ENCODE results near the gene LENG8. TPM values are rescaled to one million over a fixed set of nuclear protein-coding genes. Genes with fewer than 3 reads are reported as not detected.

The LENG8 gene
- polyA plus RNA-seq, 1 donor from 2014 or later = 24.2 TPM

DNA sequence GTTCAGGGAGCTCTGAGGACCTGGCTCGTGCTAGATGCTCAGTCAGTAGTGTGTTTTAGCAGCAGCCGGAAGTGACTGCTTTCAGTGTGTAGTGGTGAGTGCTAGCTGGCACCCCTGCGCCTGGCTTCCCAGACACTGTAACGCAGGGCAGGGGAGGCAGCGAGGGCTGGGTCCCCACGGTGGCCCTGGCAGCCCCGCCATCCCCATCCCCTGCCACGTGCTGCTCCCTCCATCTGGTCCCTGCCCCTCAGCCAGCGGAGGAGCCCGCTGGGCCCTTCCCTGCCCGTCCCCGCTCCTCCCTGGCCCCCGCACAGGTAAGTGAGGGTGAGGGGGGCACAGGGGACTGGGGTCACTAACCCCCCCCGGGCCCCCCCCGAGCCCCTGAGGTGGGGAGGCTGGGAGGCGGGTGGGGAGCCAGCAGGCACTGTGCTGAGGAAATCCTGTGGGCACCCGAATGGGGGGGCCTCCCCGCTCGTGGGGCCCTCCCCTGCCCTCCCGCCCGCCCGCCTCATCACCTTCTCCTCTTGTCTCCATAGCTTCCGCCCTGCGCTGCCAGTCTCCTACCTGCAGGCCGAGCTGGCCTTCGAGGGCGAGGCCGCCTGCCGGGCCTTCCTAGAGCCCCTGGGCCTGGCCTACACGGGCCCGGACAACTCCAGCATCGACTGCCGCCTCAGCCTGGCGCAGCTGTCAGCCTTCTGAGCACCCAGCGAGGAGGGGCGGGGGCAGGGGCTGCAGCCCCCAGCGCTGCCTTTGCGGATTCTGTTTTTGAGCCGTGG lies 11.4 kb downstream of the LENG8 start:
- no peaks in the 10 kb centered on the region for H4K20me1 ChIP-seq (ENCODE audit: insufficient read depth)

DNA sequence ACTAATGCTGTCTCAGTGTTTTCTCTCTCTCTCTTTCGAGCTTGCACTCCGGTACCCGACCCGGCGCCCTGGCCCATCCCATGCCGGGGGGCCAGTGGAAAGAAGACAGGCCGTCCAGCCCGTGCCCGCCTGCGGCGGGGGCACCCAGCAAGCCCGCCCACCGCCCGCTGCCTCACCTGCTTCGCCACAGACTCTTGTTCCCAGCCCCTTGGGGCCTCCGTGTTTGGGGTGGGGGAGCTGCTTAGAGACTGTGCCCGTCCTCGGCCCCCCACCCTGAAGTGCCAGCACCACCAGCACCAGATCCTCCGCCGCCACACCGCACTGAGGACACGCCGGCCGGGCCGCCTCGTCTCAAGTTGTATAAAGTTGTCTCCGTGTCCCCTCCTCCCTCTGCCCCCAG lies 12.2 kb downstream of the LENG8 start:
- no peaks in the 10 kb centered on the region for H3K9me2 ChIP-seq (ENCODE audit: insufficient read depth, low read length)
- no peaks in the 10 kb centered on the region for H3K79me2 ChIP-seq (replicated peaks; ENCODE audit: insufficient read depth, low read length)
- no peak overlapping the region for H2AFZ ChIP-seq (ENCODE audit: low read depth, low read length)
- H3K4me3 ChIP-seq (ENCODE audit: low read length) = no peak overlapping the region
- no peaks in the 10 kb centered on the region for H3K9me3 ChIP-seq (ENCODE audit: low read length)
- no peaks in the 10 kb centered on the region for H4K20me1 ChIP-seq (ENCODE audit: insufficient read depth)
- no peaks in the 10 kb centered on the region for H3F3A ChIP-seq (ENCODE audit: insufficient read depth, low read length, poor library complexity, severe bottlenecking)
- peaks cover 11% of the 10 kb centered on the region for H3K27me3 ChIP-seq (ENCODE audit: insufficient read depth, low read depth, low read length)
- H3K9ac ChIP-seq (ENCODE audit: low read length) = no peak overlapping the region
- H3K4me2 ChIP-seq (ENCODE audit: low read length) = no peak overlapping the region
- H3K27ac ChIP-seq (ENCODE audit: low read length) = no peak overlapping the region
- no peak for TF ChIP-seq RAD21 (conservative IDR thresholded peaks at IDR 0.05)
- TF ChIP-seq, protein P1, sequence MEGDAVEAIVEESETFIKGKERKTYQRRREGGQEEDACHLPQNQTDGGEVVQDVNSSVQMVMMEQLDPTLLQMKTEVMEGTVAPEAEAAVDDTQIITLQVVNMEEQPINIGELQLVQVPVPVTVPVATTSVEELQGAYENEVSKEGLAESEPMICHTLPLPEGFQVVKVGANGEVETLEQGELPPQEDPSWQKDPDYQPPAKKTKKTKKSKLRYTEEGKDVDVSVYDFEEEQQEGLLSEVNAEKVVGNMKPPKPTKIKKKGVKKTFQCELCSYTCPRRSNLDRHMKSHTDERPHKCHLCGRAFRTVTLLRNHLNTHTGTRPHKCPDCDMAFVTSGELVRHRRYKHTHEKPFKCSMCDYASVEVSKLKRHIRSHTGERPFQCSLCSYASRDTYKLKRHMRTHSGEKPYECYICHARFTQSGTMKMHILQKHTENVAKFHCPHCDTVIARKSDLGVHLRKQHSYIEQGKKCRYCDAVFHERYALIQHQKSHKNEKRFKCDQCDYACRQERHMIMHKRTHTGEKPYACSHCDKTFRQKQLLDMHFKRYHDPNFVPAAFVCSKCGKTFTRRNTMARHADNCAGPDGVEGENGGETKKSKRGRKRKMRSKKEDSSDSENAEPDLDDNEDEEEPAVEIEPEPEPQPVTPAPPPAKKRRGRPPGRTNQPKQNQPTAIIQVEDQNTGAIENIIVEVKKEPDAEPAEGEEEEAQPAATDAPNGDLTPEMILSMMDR (IDR thresholded peaks at IDR 0.05; ENCODE audit: poor library complexity, severe bottlenecking) = no peak
- TF ChIP-seq, protein P2, sequence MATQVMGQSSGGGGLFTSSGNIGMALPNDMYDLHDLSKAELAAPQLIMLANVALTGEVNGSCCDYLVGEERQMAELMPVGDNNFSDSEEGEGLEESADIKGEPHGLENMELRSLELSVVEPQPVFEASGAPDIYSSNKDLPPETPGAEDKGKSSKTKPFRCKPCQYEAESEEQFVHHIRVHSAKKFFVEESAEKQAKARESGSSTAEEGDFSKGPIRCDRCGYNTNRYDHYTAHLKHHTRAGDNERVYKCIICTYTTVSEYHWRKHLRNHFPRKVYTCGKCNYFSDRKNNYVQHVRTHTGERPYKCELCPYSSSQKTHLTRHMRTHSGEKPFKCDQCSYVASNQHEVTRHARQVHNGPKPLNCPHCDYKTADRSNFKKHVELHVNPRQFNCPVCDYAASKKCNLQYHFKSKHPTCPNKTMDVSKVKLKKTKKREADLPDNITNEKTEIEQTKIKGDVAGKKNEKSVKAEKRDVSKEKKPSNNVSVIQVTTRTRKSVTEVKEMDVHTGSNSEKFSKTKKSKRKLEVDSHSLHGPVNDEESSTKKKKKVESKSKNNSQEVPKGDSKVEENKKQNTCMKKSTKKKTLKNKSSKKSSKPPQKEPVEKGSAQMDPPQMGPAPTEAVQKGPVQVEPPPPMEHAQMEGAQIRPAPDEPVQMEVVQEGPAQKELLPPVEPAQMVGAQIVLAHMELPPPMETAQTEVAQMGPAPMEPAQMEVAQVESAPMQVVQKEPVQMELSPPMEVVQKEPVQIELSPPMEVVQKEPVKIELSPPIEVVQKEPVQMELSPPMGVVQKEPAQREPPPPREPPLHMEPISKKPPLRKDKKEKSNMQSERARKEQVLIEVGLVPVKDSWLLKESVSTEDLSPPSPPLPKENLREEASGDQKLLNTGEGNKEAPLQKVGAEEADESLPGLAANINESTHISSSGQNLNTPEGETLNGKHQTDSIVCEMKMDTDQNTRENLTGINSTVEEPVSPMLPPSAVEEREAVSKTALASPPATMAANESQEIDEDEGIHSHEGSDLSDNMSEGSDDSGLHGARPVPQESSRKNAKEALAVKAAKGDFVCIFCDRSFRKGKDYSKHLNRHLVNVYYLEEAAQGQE (IDR thresholded peaks at IDR 0.05; ENCODE audit: borderline replicate concordance) = no peak
- no peak for TF ChIP-seq TAF1 (IDR thresholded peaks at IDR 0.05; ENCODE audit: low read depth)
- TF ChIP-seq EP300 (conservative IDR thresholded peaks at IDR 0.05; ENCODE audit: poor library complexity, severe bottlenecking) = no peak
- no peaks in the 10 kb centered on the region for H3K36me3 ChIP-seq (ENCODE audit: insufficient read depth, low read length)

More for the DNA sequence above, 11.4 kb downstream of the LENG8 start:
- Histone ChIP-seq H3K4me2 (ENCODE audit: low read length) (no peak overlapping the region), H3K79me2 (replicated peaks; ENCODE audit: insufficient read depth, low read length) (no peaks in the 10 kb centered on the region), H3K27ac (ENCODE audit: low read length) (no peak overlapping the region), H3K9me2 (ENCODE audit: insufficient read depth, low read length) (no peaks in the 10 kb centered on the region), H3K36me3 (ENCODE audit: insufficient read depth, low read length) (no peaks in the 10 kb centered on the region), H3K4me3 (ENCODE audit: low read length) (no peak overlapping the region), H3K9ac (ENCODE audit: low read length) (no peak overlapping the region), H2AFZ (ENCODE audit: low read depth, low read length) (no peak overlapping the region), H3K9me3 (ENCODE audit: low read length) (no peaks in the 10 kb centered on the region), H3F3A (ENCODE audit: insufficient read depth, low read length, poor library complexity, severe bottlenecking) (no peaks in the 10 kb centered on the region), H3K27me3 (ENCODE audit: insufficient read depth, low read depth, low read length) (peaks cover 11% of the 10 kb centered on the region)
- TF ChIP-seq EP300 (conservative IDR thresholded peaks at IDR 0.05; ENCODE audit: poor library complexity, severe bottlenecking) = no peak

DNA sequence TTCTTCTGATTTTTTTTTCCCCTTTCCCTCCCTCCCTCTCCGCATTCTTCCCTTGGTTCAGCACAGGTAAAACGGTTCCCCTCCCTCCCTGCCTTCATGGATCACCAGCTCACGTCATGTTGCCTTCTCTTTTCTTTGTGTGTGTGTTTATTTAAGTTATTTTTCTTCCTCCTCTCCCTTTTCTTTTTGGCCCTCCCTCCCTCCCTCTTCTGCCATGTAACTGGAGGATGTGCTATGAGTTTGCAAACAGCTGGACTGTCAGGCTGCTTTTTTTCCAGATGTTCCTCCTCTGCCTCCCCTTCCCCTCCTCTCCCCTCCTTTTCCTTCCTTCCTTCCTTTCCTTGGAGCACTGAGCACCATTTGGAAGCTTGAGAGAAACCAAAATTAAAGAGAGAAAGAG lies 12.6 kb downstream of the LENG8 start:
- Histone ChIP-seq H3K9me2 (ENCODE audit: insufficient read depth, low read length) (no peaks in the 10 kb centered on the region), H4K20me1 (ENCODE audit: insufficient read depth) (no peaks in the 10 kb centered on the region), H3F3A (ENCODE audit: insufficient read depth, low read length, poor library complexity, severe bottlenecking) (no peaks in the 10 kb centered on the region), H2AFZ (ENCODE audit: low read depth, low read length) (no peak overlapping the region), H3K27ac (ENCODE audit: low read length) (no peak overlapping the region), H3K9me3 (ENCODE audit: low read length) (no peaks in the 10 kb centered on the region), H3K27me3 (ENCODE audit: insufficient read depth, low read depth, low read length) (peaks cover 11% of the 10 kb centered on the region), H3K36me3 (ENCODE audit: insufficient read depth, low read length) (no peaks in the 10 kb centered on the region), H3K4me3 (ENCODE audit: low read length) (no peak overlapping the region), H3K4me2 (ENCODE audit: low read length) (no peak overlapping the region), H3K79me2 (replicated peaks; ENCODE audit: insufficient read depth, low read length) (no peaks in the 10 kb centered on the region), H3K9ac (ENCODE audit: low read length) (no peak overlapping the region)
- TF ChIP-seq, protein P1 (IDR thresholded peaks at IDR 0.05; ENCODE audit: poor library complexity, severe bottlenecking) = no peak
- no peak for TF ChIP-seq EP300 (conservative IDR thresholded peaks at IDR 0.05; ENCODE audit: poor library complexity, severe bottlenecking)
- TF ChIP-seq SMC3 (conservative IDR thresholded peaks at IDR 0.05; ENCODE audit: poor library complexity) = no peak
- TF ChIP-seq TAF1 (IDR thresholded peaks at IDR 0.05; ENCODE audit: low read depth) = no peak
- no peak for TF ChIP-seq POLR2AphosphoS5 (IDR thresholded peaks at IDR 0.05)
- TF ChIP-seq EZH2 (IDR thresholded peaks at IDR 0.05; ENCODE audit: borderline replicate concordance, insufficient read depth, low read length, poor library complexity, severe bottlenecking) = no peak
- TF ChIP-seq, protein P2 (IDR thresholded peaks at IDR 0.05; ENCODE audit: borderline replicate concordance) = no peak
- no peak for TF ChIP-seq MXI1 (conservative IDR thresholded peaks at IDR 0.05; ENCODE audit: poor library complexity, severe bottlenecking)
- TF ChIP-seq RAD21 (conservative IDR thresholded peaks at IDR 0.05) = no peak
